ENCODE measurements around the gene PDE1C. TPM values are rescaled to one million over a fixed set of nuclear protein-coding genes. Genes with fewer than 3 reads are reported as not detected.

The PDE1C gene
- polyA plus RNA-seq, 1 of the 3 experiments (the other 2 are of a cell fraction), result 4.6 TPM

DNA sequence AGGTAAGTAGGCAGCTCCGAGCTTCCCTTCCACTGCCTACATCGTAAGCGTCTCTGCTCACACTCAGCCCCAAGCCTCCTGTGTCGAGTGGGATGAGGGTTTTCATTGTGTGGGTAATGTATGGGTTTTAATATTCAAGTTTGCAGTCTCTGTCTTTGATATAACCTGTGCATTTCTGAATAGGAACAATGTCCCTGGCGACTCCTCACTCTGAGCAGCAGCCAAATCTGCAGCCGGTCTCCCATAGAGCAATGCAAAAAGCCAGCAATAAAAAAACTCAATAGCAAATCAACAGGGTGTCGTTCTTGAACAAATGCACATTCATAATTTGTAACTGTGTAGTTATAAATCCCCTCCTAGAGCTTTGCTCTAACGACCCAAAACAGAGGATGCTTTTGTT is 349.8 kb downstream of the PDE1C start:
- no peak for DNase-seq
- Histone ChIP-seq H3K4me2 (no peak overlapping the region), H3F3A (replicated peaks; ENCODE audit: insufficient read depth) (no peaks in the 10 kb centered on the region), H3K9me3 (no peaks in the 10 kb centered on the region), H3K4me3 (ENCODE audit: low read depth in 2 of 2, low read length in 1 of 2) (no peak overlapping the region), H3K27ac (ENCODE audit: low read depth in 2 of 2, low read length in 1 of 2) (no peak overlapping the region), H4K20me1 (ENCODE audit: insufficient read depth) (no peaks in the 10 kb centered on the region), H3K9me2 (no peaks in the 10 kb centered on the region), H3K4me1 (ENCODE audit: control insufficient read depth in 1 of 2, insufficient read depth in 2 of 2, low read depth in 1 of 2, low read length in 1 of 2) (no peaks in the 10 kb centered on the region), H3K27me3 (ENCODE audit: insufficient read depth) (peaks cover 40% of the 10 kb centered on the region; the same call in 1 of the 2 replicates), H2AFZ (ENCODE audit: low read depth) (no peak overlapping the region), H3K36me3 (replicated peaks in 1 of 2; ENCODE audit: control insufficient read depth in 1 of 2, insufficient read depth in 2 of 2, low read length in 1 of 2) (no peaks in the 10 kb centered on the region), H3K9ac (no peak overlapping the region), H3K79me2 (ENCODE audit: insufficient read depth) (no peaks in the 10 kb centered on the region)
- 22% methylated on average over 8 of the region's 8 CpGs for WGBS (ENCODE audit: low lambda C conversion rate)
- ChIA-PET POLR2A (no interaction called here), CTCF (interaction anchor here (1.1 kb wide), 1 partner anchor 17 kb away, joined by 3 read pairs; no protein-coding TSS in a partner anchor)
- TF ChIP-seq, protein P1, sequence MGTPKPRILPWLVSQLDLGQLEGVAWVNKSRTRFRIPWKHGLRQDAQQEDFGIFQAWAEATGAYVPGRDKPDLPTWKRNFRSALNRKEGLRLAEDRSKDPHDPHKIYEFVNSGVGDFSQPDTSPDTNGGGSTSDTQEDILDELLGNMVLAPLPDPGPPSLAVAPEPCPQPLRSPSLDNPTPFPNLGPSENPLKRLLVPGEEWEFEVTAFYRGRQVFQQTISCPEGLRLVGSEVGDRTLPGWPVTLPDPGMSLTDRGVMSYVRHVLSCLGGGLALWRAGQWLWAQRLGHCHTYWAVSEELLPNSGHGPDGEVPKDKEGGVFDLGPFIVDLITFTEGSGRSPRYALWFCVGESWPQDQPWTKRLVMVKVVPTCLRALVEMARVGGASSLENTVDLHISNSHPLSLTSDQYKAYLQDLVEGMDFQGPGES (IDR thresholded peaks at IDR 0.05; ENCODE audit: low read depth, low read length), result no peak
- TF ChIP-seq FOSL2 (IDR thresholded peaks at IDR 0.05; ENCODE audit: borderline replicate concordance, low read depth), result no peak

DNA sequence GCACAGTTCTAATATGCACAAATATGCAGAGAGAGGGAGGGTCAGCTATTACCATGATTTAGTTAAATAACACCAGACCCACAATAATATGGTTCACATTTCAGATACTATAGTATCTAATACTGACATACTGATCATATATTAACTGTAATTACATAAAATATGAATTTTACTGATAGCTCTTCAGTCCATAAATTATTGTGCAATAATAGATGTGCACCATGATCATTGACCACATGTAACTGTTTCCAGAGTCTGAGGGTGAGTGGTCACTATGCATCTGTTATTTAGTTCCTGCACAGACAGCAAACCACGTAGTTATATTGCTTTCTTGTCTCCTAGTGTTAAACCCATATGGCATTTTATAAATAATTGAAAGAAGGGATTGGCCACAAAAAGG is 353.9 kb downstream of the PDE1C start:
- Histone ChIP-seq H3K9me3 (no peaks in the 10 kb centered on the region), H3K4me1 (ENCODE audit: control insufficient read depth in 1 of 2, insufficient read depth in 2 of 2, low read depth in 1 of 2, low read length in 1 of 2) (no peaks in the 10 kb centered on the region), H3K79me2 (ENCODE audit: insufficient read depth) (no peaks in the 10 kb centered on the region), H2AFZ (ENCODE audit: low read depth) (no peak overlapping the region), H3F3A (replicated peaks; ENCODE audit: insufficient read depth) (no peaks in the 10 kb centered on the region), H3K36me3 (replicated peaks in 1 of 2; ENCODE audit: control insufficient read depth in 1 of 2, insufficient read depth in 2 of 2, low read length in 1 of 2) (no peaks in the 10 kb centered on the region), H3K4me2 (no peak overlapping the region), H3K9me2 (no peaks in the 10 kb centered on the region), H3K9ac (no peak overlapping the region), H4K20me1 (ENCODE audit: insufficient read depth) (no peaks in the 10 kb centered on the region), H3K27me3 (ENCODE audit: insufficient read depth) (peaks cover 14% of the 10 kb centered on the region; the same call in 1 of the 2 replicates), H3K4me3 (ENCODE audit: low read depth in 2 of 2, low read length in 1 of 2) (no peak overlapping the region), H3K27ac (ENCODE audit: low read depth in 2 of 2, low read length in 1 of 2) (no peak overlapping the region)
- DNase-seq, result no peak
- TF ChIP-seq RCOR1 (IDR thresholded peaks at IDR 0.05; ENCODE audit: low read length) (no peak), NFIC (IDR thresholded peaks at IDR 0.05; ENCODE audit: borderline replicate concordance) (no peak), YY1 (IDR thresholded peaks at IDR 0.05; ENCODE audit: low read depth) (no peak), FOXJ3 (CRISPR knock-in tag; IDR thresholded peaks at IDR 0.05) (no peak), GABPA (IDR thresholded peaks at IDR 0.05; ENCODE audit: low read depth) (no peak), TEAD4 (IDR thresholded peaks at IDR 0.05; ENCODE audit: borderline replicate concordance, insufficient read depth) (no peak)
- ChIA-PET POLR2A (no interaction called here), CTCF (interaction anchor here (0.9 kb wide), 2 partner anchors 28 to 582 kb away, joined by 3 read pairs; no protein-coding TSS in a partner anchor)
- 2% methylated on average over 1 of the region's 1 CpG for WGBS (ENCODE audit: low lambda C conversion rate)

DNA sequence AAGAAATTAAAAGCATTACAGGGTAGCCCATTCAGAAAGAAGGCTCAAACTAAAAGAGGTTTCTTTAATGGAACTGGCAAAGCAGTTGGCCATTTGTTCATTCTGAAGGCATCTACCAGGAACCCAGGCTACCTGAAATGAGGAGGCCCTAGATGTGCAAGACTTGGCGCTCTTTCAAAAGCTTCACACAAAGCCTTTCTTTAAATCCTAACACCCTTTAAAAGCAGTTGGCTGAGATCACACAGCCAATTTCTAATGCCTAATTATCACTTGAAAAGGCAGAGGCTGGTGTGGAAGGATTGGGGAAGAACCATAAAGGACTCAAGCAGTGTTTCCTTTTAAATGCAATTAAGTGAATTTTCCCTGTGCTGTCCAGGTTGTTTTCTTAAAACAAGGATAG is 360.0 kb downstream of the PDE1C start:
- Histone ChIP-seq H3K4me1 (ENCODE audit: control insufficient read depth in 1 of 2, insufficient read depth in 2 of 2, low read depth in 1 of 2, low read length in 1 of 2) (no peaks in the 10 kb centered on the region), H3K27me3 (ENCODE audit: insufficient read depth) (peaks cover 31% of the 10 kb centered on the region), H3K9ac (no peak overlapping the region), H2AFZ (ENCODE audit: low read depth) (no peak overlapping the region), H3K4me2 (no peak overlapping the region), H3K79me2 (ENCODE audit: insufficient read depth) (no peaks in the 10 kb centered on the region), H3K27ac (ENCODE audit: low read depth in 2 of 2, low read length in 1 of 2) (no peak overlapping the region), H4K20me1 (ENCODE audit: insufficient read depth) (no peaks in the 10 kb centered on the region), H3K9me2 (no peaks in the 10 kb centered on the region), H3K36me3 (replicated peaks in 1 of 2; ENCODE audit: control insufficient read depth in 1 of 2, insufficient read depth in 2 of 2, low read length in 1 of 2) (no peaks in the 10 kb centered on the region), H3K9me3 (no peaks in the 10 kb centered on the region), H3F3A (replicated peaks; ENCODE audit: insufficient read depth) (no peaks in the 10 kb centered on the region), H3K4me3 (ENCODE audit: low read depth in 2 of 2, low read length in 1 of 2) (no peak overlapping the region)
- CTCF ChIA-PET, result interaction anchor here (1.0 kb wide), 1 partner anchor 65 kb away, joined by 3 read pairs; no protein-coding TSS in a partner anchor
- POLR2A ChIA-PET, result no interaction called here
- no peak for DNase-seq
- TF ChIP-seq EP300 (IDR thresholded peaks at IDR 0.05; ENCODE audit: borderline replicate concordance in 1 of 2, low read depth in 1 of 2, low read length in 1 of 2) (no peak), POLR2AphosphoS5 (IDR thresholded peaks at IDR 0.05; ENCODE audit: low read depth, low read length) (no peak), GATA2 (CRISPR knock-in tag; IDR thresholded peaks at IDR 0.05) (no peak), RFX5 (IDR thresholded peaks at IDR 0.05; ENCODE audit: low read length) (no peak), NRF1 (IDR thresholded peaks at IDR 0.05; ENCODE audit: low read depth, low read length) (no peak), EZH2phosphoT487 (IDR thresholded peaks at IDR 0.05; ENCODE audit: borderline replicate concordance, low read depth) (no peak), GABPA (IDR thresholded peaks at IDR 0.05; ENCODE audit: low read depth) (no peak)
- TF ChIP-seq, protein P2, sequence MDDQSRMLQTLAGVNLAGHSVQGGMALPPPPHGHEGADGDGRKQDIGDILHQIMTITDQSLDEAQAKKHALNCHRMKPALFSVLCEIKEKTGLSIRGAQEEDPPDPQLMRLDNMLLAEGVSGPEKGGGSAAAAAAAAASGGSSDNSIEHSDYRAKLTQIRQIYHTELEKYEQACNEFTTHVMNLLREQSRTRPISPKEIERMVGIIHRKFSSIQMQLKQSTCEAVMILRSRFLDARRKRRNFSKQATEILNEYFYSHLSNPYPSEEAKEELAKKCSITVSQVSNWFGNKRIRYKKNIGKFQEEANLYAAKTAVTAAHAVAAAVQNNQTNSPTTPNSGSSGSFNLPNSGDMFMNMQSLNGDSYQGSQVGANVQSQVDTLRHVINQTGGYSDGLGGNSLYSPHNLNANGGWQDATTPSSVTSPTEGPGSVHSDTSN (IDR thresholded peaks at IDR 0.05), result no peak
- TF ChIP-seq, protein P3, sequence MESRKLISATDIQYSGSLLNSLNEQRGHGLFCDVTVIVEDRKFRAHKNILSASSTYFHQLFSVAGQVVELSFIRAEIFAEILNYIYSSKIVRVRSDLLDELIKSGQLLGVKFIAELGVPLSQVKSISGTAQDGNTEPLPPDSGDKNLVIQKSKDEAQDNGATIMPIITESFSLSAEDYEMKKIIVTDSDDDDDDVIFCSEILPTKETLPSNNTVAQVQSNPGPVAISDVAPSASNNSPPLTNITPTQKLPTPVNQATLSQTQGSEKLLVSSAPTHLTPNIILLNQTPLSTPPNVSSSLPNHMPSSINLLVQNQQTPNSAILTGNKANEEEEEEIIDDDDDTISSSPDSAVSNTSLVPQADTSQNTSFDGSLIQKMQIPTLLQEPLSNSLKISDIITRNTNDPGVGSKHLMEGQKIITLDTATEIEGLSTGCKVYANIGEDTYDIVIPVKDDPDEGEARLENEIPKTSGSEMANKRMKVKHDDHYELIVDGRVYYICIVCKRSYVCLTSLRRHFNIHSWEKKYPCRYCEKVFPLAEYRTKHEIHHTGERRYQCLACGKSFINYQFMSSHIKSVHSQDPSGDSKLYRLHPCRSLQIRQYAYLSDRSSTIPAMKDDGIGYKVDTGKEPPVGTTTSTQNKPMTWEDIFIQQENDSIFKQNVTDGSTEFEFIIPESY (IDR thresholded peaks at IDR 0.05; ENCODE audit: borderline replicate concordance, low read depth), result no peak
- TF ChIP-seq, protein P4, sequence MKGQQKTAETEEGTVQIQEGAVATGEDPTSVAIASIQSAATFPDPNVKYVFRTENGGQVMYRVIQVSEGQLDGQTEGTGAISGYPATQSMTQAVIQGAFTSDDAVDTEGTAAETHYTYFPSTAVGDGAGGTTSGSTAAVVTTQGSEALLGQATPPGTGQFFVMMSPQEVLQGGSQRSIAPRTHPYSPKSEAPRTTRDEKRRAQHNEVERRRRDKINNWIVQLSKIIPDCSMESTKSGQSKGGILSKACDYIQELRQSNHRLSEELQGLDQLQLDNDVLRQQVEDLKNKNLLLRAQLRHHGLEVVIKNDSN (IDR thresholded peaks at IDR 0.05; ENCODE audit: borderline replicate concordance, low read depth), result no peak
- WGBS (ENCODE audit: low lambda C conversion rate), result 9% methylated on average over 1 of the region's 1 CpG

Data from SK-N-SH (cell line).